ENCODE data around the gene FCRL2. TPM values are rescaled to one million over a fixed set of nuclear protein-coding genes. Genes with fewer than 3 reads are reported as not detected.

Gene FCRL2
- total RNA-seq, 2 experiments from 2014 or later, result 0.11 to 0.20 TPM

DNA sequence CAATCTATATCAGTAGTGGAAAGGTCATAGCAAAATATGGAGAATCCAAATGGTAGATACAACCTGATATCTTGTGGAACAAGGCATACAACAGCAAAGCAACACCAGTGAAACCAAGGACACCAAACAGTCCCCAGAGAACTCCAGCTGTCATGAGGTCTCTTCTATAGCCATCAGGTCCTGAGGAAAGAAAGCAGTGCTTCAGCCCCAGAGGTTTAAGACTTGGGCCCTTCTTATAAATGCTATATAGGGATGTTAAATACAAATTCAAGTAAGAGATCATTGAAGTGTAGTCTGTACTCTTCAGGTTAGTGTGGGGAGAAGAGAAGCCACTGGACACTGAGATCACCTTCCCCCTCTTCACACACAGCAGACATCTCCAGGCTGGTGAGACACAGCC lies 10.1 kb downstream of the FCRL2 start:
- TF ChIP-seq, protein P1, sequence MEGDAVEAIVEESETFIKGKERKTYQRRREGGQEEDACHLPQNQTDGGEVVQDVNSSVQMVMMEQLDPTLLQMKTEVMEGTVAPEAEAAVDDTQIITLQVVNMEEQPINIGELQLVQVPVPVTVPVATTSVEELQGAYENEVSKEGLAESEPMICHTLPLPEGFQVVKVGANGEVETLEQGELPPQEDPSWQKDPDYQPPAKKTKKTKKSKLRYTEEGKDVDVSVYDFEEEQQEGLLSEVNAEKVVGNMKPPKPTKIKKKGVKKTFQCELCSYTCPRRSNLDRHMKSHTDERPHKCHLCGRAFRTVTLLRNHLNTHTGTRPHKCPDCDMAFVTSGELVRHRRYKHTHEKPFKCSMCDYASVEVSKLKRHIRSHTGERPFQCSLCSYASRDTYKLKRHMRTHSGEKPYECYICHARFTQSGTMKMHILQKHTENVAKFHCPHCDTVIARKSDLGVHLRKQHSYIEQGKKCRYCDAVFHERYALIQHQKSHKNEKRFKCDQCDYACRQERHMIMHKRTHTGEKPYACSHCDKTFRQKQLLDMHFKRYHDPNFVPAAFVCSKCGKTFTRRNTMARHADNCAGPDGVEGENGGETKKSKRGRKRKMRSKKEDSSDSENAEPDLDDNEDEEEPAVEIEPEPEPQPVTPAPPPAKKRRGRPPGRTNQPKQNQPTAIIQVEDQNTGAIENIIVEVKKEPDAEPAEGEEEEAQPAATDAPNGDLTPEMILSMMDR (IDR thresholded peaks at IDR 0.05), result no peak
- ChIA-PET CTCF (no interaction called here), POLR2A (no interaction called here)
- no peaks in the 10 kb centered on the region for H3K4me1 Mint-ChIP-seq (ENCODE audit: low read depth)
- no peak overlapping the region for H3K4me3 Mint-ChIP-seq
- no peak for ATAC-seq (ENCODE audit: poor library complexity)
- no peak overlapping the region for H3K4me3 ChIP-seq (ENCODE audit: low read length)
- H3K27ac Mint-ChIP-seq, result no peak overlapping the region
- peaks cover 9% of the 10 kb centered on the region for H3K27me3 Mint-ChIP-seq
- DNase-seq, result no peak
- no peaks in the 10 kb centered on the region for H3K27me3 ChIP-seq (ENCODE audit: control insufficient read depth in 1 of 2, insufficient read depth in 2 of 2, low read length in 2 of 2)
- no peak overlapping the region for H3K27ac ChIP-seq (ENCODE audit: low read depth in 1 of 2, low read length in 2 of 2)
- no peaks in the 10 kb centered on the region for H3K36me3 ChIP-seq (ENCODE audit: insufficient read depth, low read length)
- H3K4me1 ChIP-seq (ENCODE audit: insufficient read depth, low read length), result no peaks in the 10 kb centered on the region
- intact Hi-C loops (cut with DNase I, micrococcal nuclease), result no loop called here
- H3K36me3 Mint-ChIP-seq (ENCODE audit: low read depth), result no peaks in the 10 kb centered on the region
- H3K9me3 Mint-ChIP-seq, result no peaks in the 10 kb centered on the region
- H3K9me3 ChIP-seq (ENCODE audit: control insufficient read depth in 1 of 2, insufficient read depth in 1 of 2, low read length in 2 of 2), result peaks cover 0 to 9% of the 10 kb centered on the region in 2 experiments

DNA sequence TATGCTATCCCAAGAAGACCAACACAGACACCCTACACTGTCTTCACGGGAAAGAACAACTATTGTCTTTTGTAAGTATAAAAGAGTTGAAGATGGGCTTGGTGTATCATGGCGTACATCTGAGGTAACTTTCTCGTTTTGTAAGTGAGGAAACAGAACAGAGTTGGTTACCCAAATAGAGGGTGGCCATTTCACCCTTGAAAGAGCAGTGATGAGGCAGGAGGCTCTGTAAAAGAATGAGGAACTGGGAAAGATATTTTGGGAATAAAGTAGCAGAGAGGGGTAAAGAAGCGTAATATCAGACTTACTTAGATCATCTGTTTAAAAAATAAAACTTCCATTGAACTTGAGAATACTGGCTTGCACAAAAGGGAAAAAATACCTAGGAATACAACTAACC lies 18.9 kb downstream of the FCRL2 start:
- H3K4me3 Mint-ChIP-seq, result no peak overlapping the region
- no peak for DNase-seq
- Histone ChIP-seq H3K36me3 (ENCODE audit: insufficient read depth, low read length) (no peaks in the 10 kb centered on the region), H3K4me1 (ENCODE audit: insufficient read depth, low read length) (no peaks in the 10 kb centered on the region), H3K27me3 (ENCODE audit: control insufficient read depth in 1 of 2, insufficient read depth in 2 of 2, low read length in 2 of 2) (no peaks in the 10 kb centered on the region), H3K9me3 (ENCODE audit: control insufficient read depth in 1 of 2, insufficient read depth in 1 of 2, low read length in 2 of 2) (peaks cover 0 to 12% of the 10 kb centered on the region in 2 experiments), H3K4me3 (ENCODE audit: low read length) (no peak overlapping the region), H3K27ac (ENCODE audit: low read depth in 1 of 2, low read length in 2 of 2) (no peak overlapping the region)
- TF ChIP-seq, protein P1 (IDR thresholded peaks at IDR 0.05), result no peak
- no peaks in the 10 kb centered on the region for H3K36me3 Mint-ChIP-seq (ENCODE audit: low read depth)
- ChIA-PET CTCF (no interaction called here), POLR2A (no interaction called here)
- H3K9me3 Mint-ChIP-seq, result no peaks in the 10 kb centered on the region
- H3K27ac Mint-ChIP-seq, result no peak overlapping the region
- ATAC-seq (ENCODE audit: poor library complexity), result no peak
- intact Hi-C loops (cut with DNase I, micrococcal nuclease), result no loop called here
- peaks cover 10% of the 10 kb centered on the region for H3K27me3 Mint-ChIP-seq
- H3K4me1 Mint-ChIP-seq (ENCODE audit: low read depth), result no peaks in the 10 kb centered on the region

DNA sequence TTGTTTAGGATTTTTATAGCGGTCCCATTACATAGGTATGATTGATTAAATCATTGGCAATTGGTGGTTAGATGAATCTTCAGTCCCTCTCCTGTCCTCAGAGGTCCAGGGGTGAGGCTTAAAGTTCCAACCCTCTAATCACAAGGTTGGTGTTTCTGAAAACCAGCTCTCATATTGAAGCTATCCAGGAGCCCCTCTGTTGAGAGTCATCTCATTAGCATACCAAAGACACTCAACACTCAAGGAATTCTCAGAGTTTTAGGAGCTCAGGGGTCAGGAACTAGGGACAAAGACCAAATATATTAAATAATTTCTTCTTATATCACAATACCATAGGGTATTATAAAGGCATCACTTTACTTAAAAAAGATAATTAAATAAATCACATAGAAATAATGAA lies 23.3 kb downstream of the FCRL2 start:
- no peaks in the 10 kb centered on the region for H3K4me1 ChIP-seq (ENCODE audit: insufficient read depth, low read length)
- H3K36me3 Mint-ChIP-seq (ENCODE audit: low read depth), result no peaks in the 10 kb centered on the region
- DNase-seq, result no peak
- TF ChIP-seq, protein P1 (IDR thresholded peaks at IDR 0.05), result no peak
- no peak overlapping the region for H3K27ac Mint-ChIP-seq
- intact Hi-C loops (cut with DNase I, micrococcal nuclease), result no loop called here
- no peaks in the 10 kb centered on the region for H3K9me3 Mint-ChIP-seq
- H3K4me3 ChIP-seq (ENCODE audit: low read length), result no peak overlapping the region
- ChIA-PET CTCF (no interaction called here), POLR2A (no interaction called here)
- H3K36me3 ChIP-seq (ENCODE audit: insufficient read depth, low read length), result no peaks in the 10 kb centered on the region
- no peaks in the 10 kb centered on the region for H3K27me3 ChIP-seq (ENCODE audit: control insufficient read depth in 1 of 2, insufficient read depth in 2 of 2, low read length in 2 of 2)
- H3K27me3 Mint-ChIP-seq, result peaks cover 20% of the 10 kb centered on the region
- no peaks in the 10 kb centered on the region for H3K4me1 Mint-ChIP-seq (ENCODE audit: low read depth)
- ATAC-seq (ENCODE audit: poor library complexity), result no peak
- H3K4me3 Mint-ChIP-seq, result no peak overlapping the region
- no peak overlapping the region for H3K27ac ChIP-seq (ENCODE audit: low read depth in 1 of 2, low read length in 2 of 2)
- H3K9me3 ChIP-seq (ENCODE audit: control insufficient read depth in 1 of 2, insufficient read depth in 1 of 2, low read length in 2 of 2), result peaks cover 0 to 4% of the 10 kb centered on the region in 2 experiments
